ENCODE results near the gene IFITM5.

GRCh38 chr11:342328-342727 lies 43.0 kb upstream of the IFITM5 start:
- TF ChIP-seq POLR2A (IDR thresholded peaks at IDR 0.05; ENCODE audit: low read depth, low read length) (no peak), RCOR1 (IDR thresholded peaks at IDR 0.05; ENCODE audit: insufficient replicate concordance, low read length) (no peak), SMC3 (IDR thresholded peaks at IDR 0.05; ENCODE audit: low read depth, low read length) (no peak), CTCF (conservative IDR thresholded peaks at IDR 0.05; ENCODE audit: low read depth, low read length) (no peak), RAD21 (IDR thresholded peaks at IDR 0.05; ENCODE audit: low read length) (no peak), CEBPB (IDR thresholded peaks at IDR 0.05; ENCODE audit: low read depth, low read length) (no peak), MAZ (IDR thresholded peaks at IDR 0.05; ENCODE audit: borderline replicate concordance, low read depth, low read length) (no peak), NFE2L2 (IDR thresholded peaks at IDR 0.05; ENCODE audit: low read depth, low read length) (no peak)
